Inferior parietal cortex (tissue), 1 donor: Measurements from ENCODE around the gene SLITRK5.

Experiments used
- DNase-seq: peaks from one replicate; pipeline ENCODE4 v3.0.0-alpha.2; 2016; ENCODE audit errors: extremely low spot score

SLITRK5 gene

GRCh38 chr13:87698268-87698667 lies 27.1 kb downstream of the SLITRK5 start:
- DNase-seq = no peak

GRCh38 chr13:87709947-87710346 lies 38.8 kb downstream of the SLITRK5 start:
- no peak for DNase-seq

DNA sequence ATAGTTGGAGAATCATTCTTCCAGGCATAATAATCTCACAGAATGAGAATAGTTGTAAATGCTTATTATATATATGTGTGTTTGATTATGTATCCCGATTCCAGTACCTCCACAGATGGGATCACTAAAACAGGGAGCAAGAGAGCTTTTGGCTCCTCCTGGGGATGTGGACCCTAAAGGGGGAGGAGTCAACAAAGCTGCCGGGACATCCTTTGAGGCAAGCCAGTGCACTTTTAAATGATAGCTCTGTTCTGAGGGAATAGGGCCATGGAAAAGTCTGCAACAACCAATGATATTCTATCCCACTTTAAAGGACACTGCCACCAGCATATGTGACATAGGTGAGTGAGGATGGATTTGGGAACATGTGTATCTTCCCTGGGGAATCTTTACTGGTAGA lies 40.8 kb downstream of the SLITRK5 start:
- no peak for DNase-seq
